Measurements from ENCODE around the gene MXD3. TPM values are rescaled to one million over a fixed set of nuclear protein-coding genes. Genes with fewer than 3 reads are reported as not detected.

MXD3 gene
- polyA plus RNA-seq, 2 of the 4 experiments (the other 2 are of a cell fraction): 5.3 to 16.9 TPM

DNA sequence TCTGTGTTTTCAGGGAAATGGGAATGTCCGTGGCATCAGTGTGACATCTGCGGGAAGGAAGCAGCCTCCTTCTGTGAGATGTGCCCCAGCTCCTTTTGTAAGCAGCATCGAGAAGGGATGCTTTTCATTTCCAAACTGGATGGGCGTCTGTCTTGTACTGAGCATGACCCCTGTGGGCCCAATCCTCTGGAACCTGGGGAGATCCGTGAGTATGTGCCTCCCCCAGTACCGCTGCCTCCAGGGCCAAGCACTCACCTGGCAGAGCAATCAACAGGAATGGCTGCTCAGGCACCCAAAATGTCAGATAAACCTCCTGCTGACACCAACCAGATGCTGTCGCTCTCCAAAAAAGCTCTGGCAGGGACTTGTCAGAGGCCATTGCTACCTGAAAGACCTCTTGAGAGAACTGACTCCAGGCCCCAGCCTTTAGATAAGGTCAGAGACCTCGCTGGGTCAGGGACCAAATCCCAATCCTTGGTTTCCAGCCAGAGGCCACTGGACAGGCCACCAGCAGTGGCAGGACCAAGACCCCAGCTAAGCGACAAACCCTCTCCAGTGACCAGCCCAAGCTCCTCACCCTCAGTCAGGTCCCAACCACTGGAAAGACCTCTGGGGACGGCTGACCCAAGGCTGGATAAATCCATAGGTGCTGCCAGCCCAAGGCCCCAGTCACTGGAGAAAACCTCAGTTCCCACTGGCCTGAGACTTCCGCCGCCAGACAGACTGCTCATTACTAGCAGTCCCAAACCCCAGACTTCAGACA lies 17.7 kb downstream of the MXD3 start:
- 95% methylated on average over 10 of the region's 12 CpGs for WGBS (ENCODE audit: missing lambda C conversion rate)
- TF ChIP-seq NR3C1 (IDR thresholded peaks at IDR 0.05) (no peak), ZSCAN20 (CRISPR knock-in tag; IDR thresholded peaks at IDR 0.05) (no peak), POLR2AphosphoS2 (conservative IDR thresholded peaks at IDR 0.05; ENCODE audit: low read length) (no peak), HOXB13 (CRISPR knock-in tag; IDR thresholded peaks at IDR 0.05; ENCODE audit: low read depth) (no peak), SREBF2 (IDR thresholded peaks at IDR 0.05) (no peak), CBX8 (IDR thresholded peaks at IDR 0.05) (no peak), EHMT2 (IDR thresholded peaks at IDR 0.05; ENCODE audit: low read depth) (no peak), RNF2 (IDR thresholded peaks at IDR 0.05; ENCODE audit: borderline replicate concordance, low read depth) (no peak), HDAC2 (IDR thresholded peaks at IDR 0.05) (no peak), RCOR1 (IDR thresholded peaks at IDR 0.05; ENCODE audit: low read depth, low read length) (no peak), MYC (IDR thresholded peaks at IDR 0.05; ENCODE audit: borderline replicate concordance, low read length) (no peak), CHD2 (IDR thresholded peaks at IDR 0.05; ENCODE audit: low read length, partially characterized antibody) (no peak)
- TF ChIP-seq, protein P1, sequence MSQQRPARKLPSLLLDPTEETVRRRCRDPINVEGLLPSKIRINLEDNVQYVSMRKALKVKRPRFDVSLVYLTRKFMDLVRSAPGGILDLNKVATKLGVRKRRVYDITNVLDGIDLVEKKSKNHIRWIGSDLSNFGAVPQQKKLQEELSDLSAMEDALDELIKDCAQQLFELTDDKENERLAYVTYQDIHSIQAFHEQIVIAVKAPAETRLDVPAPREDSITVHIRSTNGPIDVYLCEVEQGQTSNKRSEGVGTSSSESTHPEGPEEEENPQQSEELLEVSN (IDR thresholded peaks at IDR 0.05; ENCODE audit: borderline replicate concordance, low read depth): no peak
- TF ChIP-seq, protein P2, sequence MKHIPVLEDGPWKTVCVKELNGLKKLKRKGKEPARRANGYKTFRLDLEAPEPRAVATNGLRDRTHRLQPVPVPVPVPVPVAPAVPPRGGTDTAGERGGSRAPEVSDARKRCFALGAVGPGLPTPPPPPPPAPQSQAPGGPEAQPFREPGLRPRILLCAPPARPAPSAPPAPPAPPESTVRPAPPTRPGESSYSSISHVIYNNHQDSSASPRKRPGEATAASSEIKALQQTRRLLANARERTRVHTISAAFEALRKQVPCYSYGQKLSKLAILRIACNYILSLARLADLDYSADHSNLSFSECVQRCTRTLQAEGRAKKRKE (CRISPR knock-in tag; IDR thresholded peaks at IDR 0.05; ENCODE audit: low read depth): no peak
- H3K4me3 ChIP-seq: no peak overlapping the region
- CTCF ChIA-PET: interaction anchor here (0.5 to 2.6 kb wide), 7 partner anchors 15 to 353 kb away, joined by 3 to 12 read pairs (median 4); no protein-coding TSS in a partner anchor
- H3K4me1 ChIP-seq: no peaks in the 10 kb centered on the region
- H3K27ac ChIP-seq: no peak overlapping the region
- ATAC-seq (no peak), DNase-seq (ENCODE audit: low read depth in 1 of 2, low spot score in 1 of 2) (no peak), FAIRE-seq (no peak)
- no peak overlapping the region for H3K4me2 ChIP-seq
- POLR2A ChIA-PET: no interaction called here
- H3K9me3 ChIP-seq: no peaks in the 10 kb centered on the region

DNA sequence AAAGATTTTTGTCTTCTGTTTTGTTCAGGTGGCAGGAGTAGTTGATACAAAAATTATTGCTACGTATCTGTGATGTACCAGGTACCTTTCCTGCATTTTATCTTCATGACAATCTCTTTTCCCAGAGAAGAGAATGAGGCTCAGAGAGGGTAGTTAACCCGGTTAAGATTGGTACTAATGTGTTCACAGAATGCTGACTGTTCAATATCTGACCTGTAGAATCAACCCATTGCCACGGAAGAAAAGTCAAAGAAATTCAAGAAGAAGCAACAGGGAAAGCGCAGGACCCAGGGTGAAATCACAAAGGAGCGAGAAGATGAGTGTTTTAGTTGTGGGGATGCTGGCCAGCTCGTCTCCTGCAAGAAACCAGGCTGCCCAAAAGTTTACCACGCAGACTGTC lies 20.0 kb downstream of the MXD3 start:
- Histone ChIP-seq H3K4me3 (no peak overlapping the region), H3K4me1 (no peaks in the 10 kb centered on the region), H3K9me3 (no peaks in the 10 kb centered on the region), H3K27ac (no peak overlapping the region), H3K4me2 (no peak overlapping the region)
- POLR2A ChIA-PET: no interaction called here
- TF ChIP-seq HOXB5 (CRISPR knock-in tag; IDR thresholded peaks at IDR 0.05): no peak
- TF ChIP-seq HOXA7 (CRISPR knock-in tag; IDR thresholded peaks at IDR 0.05): no peak
- no peak for TF ChIP-seq TFCP2L1 (CRISPR knock-in tag; IDR thresholded peaks at IDR 0.05)
- no peak for TF ChIP-seq SREBF2 (IDR thresholded peaks at IDR 0.05)
- peak; percentile 70 for TF ChIP-seq MAFK (IDR thresholded peaks at IDR 0.05; ENCODE audit: partially characterized antibody)
- TF ChIP-seq, protein P3, sequence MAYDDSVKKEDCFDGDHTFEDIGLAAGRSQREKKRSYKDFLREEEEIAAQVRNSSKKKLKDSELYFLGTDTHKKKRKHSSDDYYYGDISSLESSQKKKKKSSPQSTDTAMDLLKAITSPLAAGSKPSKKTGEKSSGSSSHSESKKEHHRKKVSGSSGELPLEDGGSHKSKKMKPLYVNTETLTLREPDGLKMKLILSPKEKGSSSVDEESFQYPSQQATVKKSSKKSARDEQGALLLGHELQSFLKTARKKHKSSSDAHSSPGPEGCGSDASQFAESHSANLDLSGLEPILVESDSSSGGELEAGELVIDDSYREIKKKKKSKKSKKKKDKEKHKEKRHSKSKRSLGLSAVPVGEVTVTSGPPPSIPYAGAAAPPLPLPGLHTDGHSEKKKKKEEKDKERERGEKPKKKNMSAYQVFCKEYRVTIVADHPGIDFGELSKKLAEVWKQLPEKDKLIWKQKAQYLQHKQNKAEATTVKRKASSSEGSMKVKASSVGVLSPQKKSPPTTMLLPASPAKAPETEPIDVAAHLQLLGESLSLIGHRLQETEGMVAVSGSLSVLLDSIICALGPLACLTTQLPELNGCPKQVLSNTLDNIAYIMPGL (CRISPR knock-in tag; IDR thresholded peaks at IDR 0.05; ENCODE audit: borderline replicate concordance): no peak
- FAIRE-seq (no peak), DNase-seq (ENCODE audit: low read depth in 1 of 2, low spot score in 1 of 2) (no peak), ATAC-seq (no peak)
- 90% methylated on average over 7 of the region's 7 CpGs for WGBS (ENCODE audit: missing lambda C conversion rate)
- CTCF ChIA-PET: interaction anchor here (1.4 kb wide), 1 partner anchor 18 kb away, joined by 5 read pairs; no protein-coding TSS in a partner anchor

Data from A549 (cell line).